HuH-7.5 (cell line): ENCODE data around the gene PRSS1.
"Not testable (repeated sequence)": the region's sequence is repeated elsewhere in the genome, so short reads cannot be mapped to it uniquely, and the experiment has no call there.

Experiments
- DNase-seq: peaks from one replicate; pipeline ENCODE4 v3.0.0; 2011; ENCODE audit warnings: low spot score

PRSS1 gene

GRCh38 chr7:142773937-142774744 lies 24.9 kb downstream of the PRSS1 start:
- no peak for DNase-seq

- DNase-seq = no peak
Observed at GRCh38 chr7:142774826-142775225, 25.6 kb downstream of the PRSS1 start.

- not testable (repeated sequence) for DNase-seq
Observed at GRCh38 chr7:142775351-142776115, 26.3 kb downstream of the PRSS1 start.

- DNase-seq = no peak
Observed at GRCh38 chr7:142776206-142776844, 27.1 kb downstream of the PRSS1 start.

- DNase-seq = not testable (repeated sequence)
Observed at GRCh38 chr7:142776845-142777225, 27.6 kb downstream of the PRSS1 start.

- DNase-seq = no peak
Observed at GRCh38 chr7:142777318-142777717, 28.0 kb downstream of the PRSS1 start.

GRCh38 chr7:142782922-142783900 lies 33.9 kb downstream of the PRSS1 start:
- peak; percentile 66 for DNase-seq

GRCh38 chr7:142784096-142784495 lies 34.8 kb downstream of the PRSS1 start:
- no peak for DNase-seq

GRCh38 chr7:142784716-142785115 lies 35.4 kb downstream of the PRSS1 start:
- DNase-seq = no peak

- no peak for DNase-seq
Observed at GRCh38 chr7:142785841-142786250, 36.6 kb downstream of the PRSS1 start.

GRCh38 chr7:142787034-142787768 lies 37.9 kb downstream of the PRSS1 start:
- no peak for DNase-seq

- no peak for DNase-seq
Observed at GRCh38 chr7:142787783-142788182, 38.5 kb downstream of the PRSS1 start.

GRCh38 chr7:142788303-142789289 lies 39.3 kb downstream of the PRSS1 start:
- DNase-seq = no peak

GRCh38 chr7:142789441-142789840 lies 40.2 kb downstream of the PRSS1 start:
- DNase-seq = no peak

GRCh38 chr7:142790056-142790455 lies 40.8 kb downstream of the PRSS1 start:
- no peak for DNase-seq

GRCh38 chr7:142790555-142790954 lies 41.3 kb downstream of the PRSS1 start:
- DNase-seq = no peak

GRCh38 chr7:142791502-142791901 lies 42.2 kb downstream of the PRSS1 start:
- no peak for DNase-seq

GRCh38 chr7:142792129-142792528 lies 42.9 kb downstream of the PRSS1 start:
- DNase-seq = no peak

- no peak for DNase-seq
Observed at GRCh38 chr7:142792593-142792992, 43.3 kb downstream of the PRSS1 start.

GRCh38 chr7:142793156-142793555 lies 43.9 kb downstream of the PRSS1 start:
- no peak for DNase-seq
